ENCODE results near the gene PPAN.

GRCh38 chr19:10084803-10085202 lies 21.4 kb upstream of the PPAN start:
- TF ChIP-seq CTCF (IDR thresholded peaks at IDR 0.05) (no peak), POLR2A (IDR thresholded peaks at IDR 0.05) (no peak)
